Measurements from ENCODE around the gene MARCHF10. TPM values are rescaled to one million over a fixed set of nuclear protein-coding genes. Genes with fewer than 3 reads are reported as not detected.

MARCHF10 gene
- total RNA-seq, 4 donors from 2014 or later, result 0.33 to 0.52 (median 0.42) TPM; not detected in 1

DNA sequence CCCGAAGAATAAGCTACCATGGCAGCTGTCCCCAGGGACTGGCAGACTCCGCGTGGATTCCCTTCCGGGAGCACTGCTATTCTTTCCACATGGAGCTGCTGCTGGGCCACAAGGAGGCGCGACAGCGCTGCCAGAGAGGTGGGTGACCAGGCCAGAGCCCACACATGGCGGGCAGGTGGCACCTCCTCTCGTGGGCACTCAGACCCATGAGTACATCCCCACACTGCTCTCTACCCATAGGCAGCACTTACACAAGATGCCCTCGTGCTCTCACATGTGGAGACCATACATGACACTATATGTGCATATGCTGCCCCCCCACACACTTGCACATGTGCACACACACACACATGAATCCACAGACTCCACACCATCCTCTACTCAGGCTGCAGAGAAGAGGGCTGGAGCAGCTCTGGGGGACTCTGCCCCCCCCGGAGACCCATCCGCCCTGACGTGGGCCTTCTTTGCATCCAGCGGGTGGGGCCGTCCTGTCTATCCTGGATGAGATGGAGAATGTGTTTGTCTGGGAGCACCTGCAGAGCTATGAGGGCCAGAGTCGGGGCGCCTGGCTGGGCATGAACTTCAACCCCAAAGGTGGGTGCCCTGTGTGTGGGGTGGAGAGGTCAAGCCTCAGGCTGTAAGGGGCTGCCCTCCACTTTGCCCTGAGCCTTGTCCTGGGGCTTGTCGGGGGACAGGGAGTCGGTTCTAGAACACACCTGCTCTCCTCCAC lies 117.8 kb downstream of the MARCHF10 start:
- 95% methylated on average over 13 of the region's 19 CpGs for WGBS

DNA sequence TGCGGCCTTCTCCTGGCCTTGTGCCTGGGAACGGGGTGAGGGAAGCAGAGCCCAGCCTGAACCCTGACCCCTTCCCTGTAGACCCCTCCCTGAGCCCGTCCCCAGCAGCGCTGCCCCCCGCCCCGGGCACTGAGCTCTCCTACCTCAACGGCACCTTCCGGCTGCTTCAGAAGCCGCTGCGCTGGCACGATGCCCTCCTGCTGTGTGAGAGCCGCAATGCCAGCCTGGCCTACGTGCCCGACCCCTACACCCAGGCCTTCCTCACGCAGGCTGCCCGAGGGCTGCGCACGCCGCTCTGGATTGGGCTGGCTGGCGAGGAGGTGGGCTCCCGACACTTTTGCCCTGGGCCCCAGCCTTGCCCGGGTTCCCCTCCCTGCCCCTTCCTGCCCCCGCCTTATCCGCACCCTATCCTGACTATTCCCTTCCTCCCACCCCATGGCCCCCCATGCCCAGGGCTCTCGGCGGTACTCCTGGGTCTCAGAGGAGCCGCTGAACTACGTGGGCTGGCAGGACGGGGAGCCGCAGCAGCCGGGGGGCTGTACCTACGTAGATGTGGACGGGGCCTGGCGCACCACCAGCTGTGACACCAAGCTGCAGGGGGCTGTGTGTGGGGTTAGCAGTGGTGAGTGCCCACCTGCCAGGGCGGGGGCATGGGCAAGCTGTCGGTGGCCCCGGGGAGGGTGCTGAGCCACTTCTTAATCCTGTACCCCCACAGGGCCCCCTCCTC lies 118.5 kb downstream of the MARCHF10 start:
- Histone ChIP-seq H3K36me3 (peaks cover 0 to 8% (median 1%) of the 10 kb centered on the region in 4 donors), H3K27ac (replicated peaks in 1 of 4) (no peak overlapping the region), H3K4me3 (no peak overlapping the region), H3K4me1 (peaks cover 0 to 5% (median under 1%) of the 10 kb centered on the region in 4 donors), H3K9me3 (no peaks in the 10 kb centered on the region), H3K27me3 (peaks cover 0 to 3% (median 0%) of the 10 kb centered on the region in 4 donors)
- TF ChIP-seq, protein P1, sequence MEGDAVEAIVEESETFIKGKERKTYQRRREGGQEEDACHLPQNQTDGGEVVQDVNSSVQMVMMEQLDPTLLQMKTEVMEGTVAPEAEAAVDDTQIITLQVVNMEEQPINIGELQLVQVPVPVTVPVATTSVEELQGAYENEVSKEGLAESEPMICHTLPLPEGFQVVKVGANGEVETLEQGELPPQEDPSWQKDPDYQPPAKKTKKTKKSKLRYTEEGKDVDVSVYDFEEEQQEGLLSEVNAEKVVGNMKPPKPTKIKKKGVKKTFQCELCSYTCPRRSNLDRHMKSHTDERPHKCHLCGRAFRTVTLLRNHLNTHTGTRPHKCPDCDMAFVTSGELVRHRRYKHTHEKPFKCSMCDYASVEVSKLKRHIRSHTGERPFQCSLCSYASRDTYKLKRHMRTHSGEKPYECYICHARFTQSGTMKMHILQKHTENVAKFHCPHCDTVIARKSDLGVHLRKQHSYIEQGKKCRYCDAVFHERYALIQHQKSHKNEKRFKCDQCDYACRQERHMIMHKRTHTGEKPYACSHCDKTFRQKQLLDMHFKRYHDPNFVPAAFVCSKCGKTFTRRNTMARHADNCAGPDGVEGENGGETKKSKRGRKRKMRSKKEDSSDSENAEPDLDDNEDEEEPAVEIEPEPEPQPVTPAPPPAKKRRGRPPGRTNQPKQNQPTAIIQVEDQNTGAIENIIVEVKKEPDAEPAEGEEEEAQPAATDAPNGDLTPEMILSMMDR (IDR thresholded peaks at IDR 0.05), result no peak
- TF ChIP-seq EP300 (IDR thresholded peaks at IDR 0.05) (no peak), POLR2AphosphoS5 (IDR thresholded peaks at IDR 0.05) (no peak), POLR2A (IDR thresholded peaks at IDR 0.05; ENCODE audit: low read depth) (no peak)
- 93% methylated on average over 28 of the region's 37 CpGs for WGBS
- DNase-seq (ENCODE audit: extremely low spot score), result no peak
- intact Hi-C loops (cut with DNase I), result no loop called here

More for the DNA sequence above, 117.8 kb downstream of the MARCHF10 start:
- intact Hi-C loops (cut with DNase I), result no loop called here
- TF ChIP-seq POLR2A (IDR thresholded peaks at IDR 0.05; ENCODE audit: low read depth) (no peak), POLR2AphosphoS5 (IDR thresholded peaks at IDR 0.05) (no peak), EP300 (IDR thresholded peaks at IDR 0.05) (no peak)
- TF ChIP-seq, protein P1 (IDR thresholded peaks at IDR 0.05), result no peak
- H3K36me3 ChIP-seq, result peaks cover 0 to 8% (median 1%) of the 10 kb centered on the region in 4 donors
- H3K4me1 ChIP-seq, result peaks cover 0 to 8% (median 5%) of the 10 kb centered on the region in 4 donors
- no peak overlapping the region for H3K4me3 ChIP-seq
- DNase-seq (ENCODE audit: extremely low spot score), result no peak
- H3K9me3 ChIP-seq, result no peaks in the 10 kb centered on the region
- H3K27me3 ChIP-seq, result peaks cover 0 to 3% (median 0%) of the 10 kb centered on the region in 4 donors
- no peak overlapping the region for H3K27ac ChIP-seq (replicated peaks in 1 of 4)

DNA sequence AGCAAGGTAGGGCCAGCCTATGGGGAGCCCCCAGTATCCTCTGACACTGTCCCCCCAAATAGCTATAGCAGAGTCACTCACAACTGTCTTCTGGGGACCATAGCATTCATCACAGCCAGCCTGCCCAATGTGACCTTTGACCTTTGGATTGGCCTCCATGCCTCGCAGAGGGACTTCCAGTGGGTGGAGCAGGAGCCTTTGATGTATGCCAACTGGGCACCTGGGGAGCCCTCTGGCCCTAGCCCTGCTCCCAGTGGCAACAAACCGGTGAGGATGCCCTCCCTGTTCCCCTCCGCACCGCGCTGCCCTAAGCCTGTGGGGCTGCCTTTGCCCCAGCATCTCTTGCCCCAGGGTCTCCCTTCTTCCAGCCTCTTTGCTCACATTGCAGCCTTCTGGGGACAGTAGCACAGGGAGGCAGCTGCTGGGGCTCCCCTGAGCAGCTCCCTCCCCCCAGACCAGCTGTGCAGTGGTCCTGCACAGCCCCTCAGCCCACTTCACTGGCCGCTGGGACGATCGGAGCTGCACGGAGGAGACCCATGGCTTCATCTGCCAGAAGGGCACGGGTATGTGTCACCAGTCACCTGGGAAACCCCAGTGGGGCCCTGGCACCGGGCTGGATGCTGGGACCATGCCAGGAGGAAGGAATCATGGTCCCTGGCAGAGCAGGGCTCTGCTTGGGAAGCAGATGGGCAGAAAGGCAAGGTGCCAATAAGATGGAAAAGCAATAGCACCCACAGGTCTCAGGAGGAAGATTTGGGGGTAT lies 119.5 kb downstream of the MARCHF10 start:
- H3K4me3 ChIP-seq, result no peak overlapping the region
- WGBS, result 91% methylated on average over 7 of the region's 11 CpGs
- intact Hi-C loops (cut with DNase I), result no loop called here
- no peak for DNase-seq (ENCODE audit: extremely low spot score)
- H3K36me3 ChIP-seq, result peaks cover 0 to 8% (median 1%) of the 10 kb centered on the region in 4 donors
- H3K27ac ChIP-seq (replicated peaks in 1 of 4), result no peak overlapping the region
- H3K4me1 ChIP-seq, result no peaks in the 10 kb centered on the region
- TF ChIP-seq POLR2AphosphoS5 (IDR thresholded peaks at IDR 0.05) (no peak), EP300 (IDR thresholded peaks at IDR 0.05) (no peak), POLR2A (IDR thresholded peaks at IDR 0.05; ENCODE audit: low read depth) (no peak)
- TF ChIP-seq, protein P1 (IDR thresholded peaks at IDR 0.05), result no peak
- no peaks in the 10 kb centered on the region for H3K9me3 ChIP-seq
- H3K27me3 ChIP-seq, result peaks cover 0 to 3% (median 0%) of the 10 kb centered on the region in 4 donors

DNA sequence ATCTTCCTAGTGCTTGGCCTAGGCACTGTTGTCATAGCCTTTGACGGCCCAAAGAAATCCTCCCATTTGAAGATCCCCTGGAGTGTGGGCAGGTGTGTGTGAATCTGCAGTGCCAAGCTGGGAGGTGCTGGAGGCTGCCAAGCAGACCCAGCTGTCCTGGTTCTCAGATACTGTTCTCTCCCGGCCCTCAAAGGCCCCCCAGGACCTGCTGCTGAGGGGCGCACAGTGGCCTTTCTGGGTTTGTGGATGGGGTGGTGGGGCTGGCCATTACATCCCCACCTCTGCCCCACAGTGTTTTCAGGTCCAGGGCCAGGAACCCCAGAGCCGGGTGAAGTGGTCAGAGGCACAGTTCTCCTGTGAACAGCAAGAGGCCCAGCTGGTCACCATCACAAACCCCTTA lies 120.1 kb downstream of the MARCHF10 start:
- Histone ChIP-seq H3K27me3 (peaks cover 0 to 3% (median 0%) of the 10 kb centered on the region in 4 donors), H3K4me1 (no peaks in the 10 kb centered on the region), H3K9me3 (no peaks in the 10 kb centered on the region), H3K4me3 (no peak overlapping the region), H3K27ac (replicated peaks in 1 of 4) (no peak overlapping the region), H3K36me3 (peaks cover 0 to 8% (median 1%) of the 10 kb centered on the region in 4 donors)
- DNase-seq (ENCODE audit: extremely low spot score), result no peak
- TF ChIP-seq, protein P1 (IDR thresholded peaks at IDR 0.05), result no peak
- TF ChIP-seq EP300 (IDR thresholded peaks at IDR 0.05), result no peak
- intact Hi-C loops (cut with DNase I), result no loop called here
- 97% methylated on average over 3 of the region's 4 CpGs for WGBS
